LNCaP clone FGC (cell line): ENCODE measurements around the gene WDR37.
"Not testable (repeated sequence)": the region's sequence is repeated elsewhere in the genome, so short reads cannot be mapped to it uniquely, and the experiment has no call there.

Source experiments
- DNase-seq: peaks from one replicate; pipeline ENCODE4 v3.0.0-alpha.2; 2011; ENCODE audit warnings: low read depth
- H3K4me3 ChIP-seq: 2 replicates; pipeline ENCODE4 v1.5.1; 2011; ENCODE audit warnings: mild to moderate bottlenecking, low read depth, low read length, control low read depth
- TF ChIP-seq, protein P1 (sequence below): IDR thresholded peaks from 2 replicates; pipeline ENCODE4 v1.5.1; 2012; ENCODE audit warnings: mild to moderate bottlenecking; ENCODE audit not compliant: control insufficient read depth, insufficient read depth; ENCODE audit errors: extremely low read depth

The WDR37 gene

GRCh38 chr10:1157615-1157933 lies 101.4 kb downstream of the WDR37 start:
- H3K4me3 ChIP-seq = no peak overlapping the region
- TF ChIP-seq, protein P1, sequence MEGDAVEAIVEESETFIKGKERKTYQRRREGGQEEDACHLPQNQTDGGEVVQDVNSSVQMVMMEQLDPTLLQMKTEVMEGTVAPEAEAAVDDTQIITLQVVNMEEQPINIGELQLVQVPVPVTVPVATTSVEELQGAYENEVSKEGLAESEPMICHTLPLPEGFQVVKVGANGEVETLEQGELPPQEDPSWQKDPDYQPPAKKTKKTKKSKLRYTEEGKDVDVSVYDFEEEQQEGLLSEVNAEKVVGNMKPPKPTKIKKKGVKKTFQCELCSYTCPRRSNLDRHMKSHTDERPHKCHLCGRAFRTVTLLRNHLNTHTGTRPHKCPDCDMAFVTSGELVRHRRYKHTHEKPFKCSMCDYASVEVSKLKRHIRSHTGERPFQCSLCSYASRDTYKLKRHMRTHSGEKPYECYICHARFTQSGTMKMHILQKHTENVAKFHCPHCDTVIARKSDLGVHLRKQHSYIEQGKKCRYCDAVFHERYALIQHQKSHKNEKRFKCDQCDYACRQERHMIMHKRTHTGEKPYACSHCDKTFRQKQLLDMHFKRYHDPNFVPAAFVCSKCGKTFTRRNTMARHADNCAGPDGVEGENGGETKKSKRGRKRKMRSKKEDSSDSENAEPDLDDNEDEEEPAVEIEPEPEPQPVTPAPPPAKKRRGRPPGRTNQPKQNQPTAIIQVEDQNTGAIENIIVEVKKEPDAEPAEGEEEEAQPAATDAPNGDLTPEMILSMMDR = no peak
- DNase-seq = no peak

DNA sequence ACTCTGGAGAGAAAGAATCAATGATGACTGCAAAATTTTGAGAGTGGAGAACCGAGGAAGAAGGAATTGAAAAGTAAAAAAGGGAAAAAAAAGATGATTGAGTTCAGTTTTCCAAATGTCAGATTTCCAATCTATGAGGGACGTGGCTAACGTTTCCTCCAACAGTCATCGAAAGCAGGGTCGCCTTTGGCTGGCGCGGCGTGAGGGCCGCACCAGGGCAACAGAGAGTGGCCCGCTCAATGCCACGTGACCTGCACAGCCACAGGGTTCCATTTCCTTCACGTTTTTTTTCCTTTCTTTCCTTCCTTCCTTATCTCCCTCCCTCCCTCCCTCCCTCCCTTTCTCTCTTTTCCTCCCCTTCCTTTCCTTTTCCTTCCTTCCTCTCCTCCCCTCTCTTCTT lies 101.9 kb downstream of the WDR37 start:
- no peak overlapping the region for H3K4me3 ChIP-seq
- DNase-seq = no peak
- TF ChIP-seq, protein P1 = no peak

DNA sequence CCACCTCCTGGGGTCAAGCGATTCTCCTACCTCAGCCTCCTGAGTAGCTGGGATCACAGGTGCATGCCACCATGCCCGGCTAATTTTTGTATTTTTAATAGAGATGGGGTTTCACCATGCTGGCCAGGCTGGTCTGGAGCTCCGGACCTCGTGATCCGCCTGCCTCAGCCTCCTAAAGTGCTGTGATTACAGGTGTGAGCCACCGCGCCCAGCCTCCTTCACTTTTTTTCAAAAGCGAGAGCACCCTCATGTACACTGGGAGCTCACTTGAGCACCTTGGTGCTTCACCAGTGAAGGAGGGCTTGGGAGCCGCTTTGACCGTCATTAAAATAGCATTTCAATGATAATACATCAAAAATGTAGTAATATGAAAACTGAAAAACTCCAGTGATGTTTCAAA lies 102.4 kb downstream of the WDR37 start:
- not testable (repeated sequence) for H3K4me3 ChIP-seq, DNase-seq

DNA sequence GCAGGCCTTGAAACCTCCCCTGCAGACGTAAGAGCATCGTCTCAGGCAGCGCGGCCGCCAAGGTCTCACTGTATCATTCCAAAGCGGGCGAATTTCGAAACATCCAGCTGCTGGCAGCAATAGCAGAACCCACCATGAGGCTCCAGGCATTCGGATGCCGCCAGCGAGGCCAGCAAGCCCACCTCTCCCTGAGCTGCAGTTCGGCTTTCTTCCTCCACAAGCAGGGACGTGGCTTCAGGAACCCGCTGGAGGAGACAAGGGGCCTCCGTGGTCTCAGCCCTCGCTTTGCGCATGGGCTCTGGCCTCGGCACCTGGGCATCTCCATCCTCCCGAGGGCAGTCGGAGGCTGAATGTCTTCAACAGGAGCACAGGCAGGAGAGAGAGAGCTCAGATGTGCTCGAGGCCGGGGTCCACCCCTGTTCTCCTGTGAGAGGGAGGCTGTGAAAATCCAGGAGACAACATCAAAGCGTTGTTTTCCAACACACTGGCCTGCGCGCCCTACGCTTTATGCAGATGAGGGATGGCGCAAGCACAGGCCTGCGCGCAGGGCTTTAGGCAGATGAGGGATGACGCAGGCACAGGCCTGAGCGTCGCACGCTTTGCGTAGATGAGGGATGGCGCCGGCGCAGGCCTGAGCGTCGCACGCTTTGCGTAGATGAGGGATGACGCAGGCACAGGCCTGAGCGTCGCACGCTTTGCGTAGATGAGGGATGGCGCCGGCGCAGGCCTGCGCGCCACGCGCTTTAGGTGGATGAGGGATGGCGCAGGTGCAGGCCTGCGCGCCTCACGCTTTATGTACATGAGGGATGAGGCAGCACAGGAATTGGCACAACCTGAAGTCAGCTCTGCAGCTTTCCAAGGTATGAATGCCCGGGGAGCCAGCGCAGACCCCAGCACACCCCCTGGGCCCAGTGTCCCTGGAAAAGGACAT lies 103.2 kb downstream of the WDR37 start:
- TF ChIP-seq, protein P1 = no peak
- DNase-seq = no peak
- H3K4me3 ChIP-seq = no peak overlapping the region

- H3K4me3 ChIP-seq = no peak overlapping the region
- no peak for DNase-seq
- TF ChIP-seq, protein P1 = no peak
Observed at GRCh38 chr10:1160561-1161314, 104.6 kb downstream of the WDR37 start.

GRCh38 chr10:1161315-1161673 lies 105.1 kb downstream of the WDR37 start:
- not testable (repeated sequence) for DNase-seq, H3K4me3 ChIP-seq

DNA sequence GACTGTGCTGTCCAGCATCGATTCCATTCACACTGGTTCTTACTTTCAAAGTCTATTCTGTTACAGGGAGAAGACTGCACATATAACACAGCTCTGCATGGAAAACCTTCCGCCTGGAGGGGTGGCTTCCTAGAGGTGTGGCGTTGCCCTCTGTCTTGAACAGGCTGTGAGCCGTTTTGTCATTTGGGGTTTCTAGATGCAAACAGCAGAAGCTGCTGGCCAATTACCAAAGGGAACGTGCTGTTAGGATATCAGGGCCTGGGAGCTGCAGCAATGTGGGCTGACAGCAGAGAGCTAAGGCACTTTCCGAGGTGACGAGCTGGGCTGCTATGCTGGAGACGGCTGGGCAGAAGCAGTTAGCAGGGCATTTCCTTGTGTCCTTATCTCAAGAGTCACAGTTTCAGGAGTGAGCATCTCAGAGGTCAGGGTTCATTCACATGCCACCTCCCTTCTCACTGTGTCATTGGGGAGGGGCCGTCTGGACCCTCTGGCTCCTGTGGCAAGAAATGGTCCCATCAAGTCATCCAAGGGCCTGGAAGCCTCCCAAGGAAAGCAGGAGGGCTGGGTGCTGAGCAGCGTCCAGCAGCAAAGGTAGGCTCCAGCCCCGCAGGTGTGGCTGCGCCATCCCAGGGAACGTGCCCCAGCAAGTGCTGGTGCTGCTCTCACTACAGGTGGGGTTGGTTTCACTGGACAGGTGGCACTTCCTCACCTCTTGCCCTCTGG lies 106.5 kb downstream of the WDR37 start:
- TF ChIP-seq, protein P1 = no peak
- no peak for DNase-seq
- no peak overlapping the region for H3K4me3 ChIP-seq
